NOMO-1 (cell line): ENCODE data around the gene EBP.
"Not testable (repeated sequence)": the region's sequence is repeated elsewhere in the genome, so short reads cannot be mapped to it uniquely, and the experiment has no call there.

Experiments used
- DNase-seq, 2 experiments: peaks; one replicate each; lab custom pipeline; 2025; ENCODE audit not compliant: unreplicated experiment in 2 of 2; lab: John Stamatoyannopoulos, UW

EBP gene

DNA sequence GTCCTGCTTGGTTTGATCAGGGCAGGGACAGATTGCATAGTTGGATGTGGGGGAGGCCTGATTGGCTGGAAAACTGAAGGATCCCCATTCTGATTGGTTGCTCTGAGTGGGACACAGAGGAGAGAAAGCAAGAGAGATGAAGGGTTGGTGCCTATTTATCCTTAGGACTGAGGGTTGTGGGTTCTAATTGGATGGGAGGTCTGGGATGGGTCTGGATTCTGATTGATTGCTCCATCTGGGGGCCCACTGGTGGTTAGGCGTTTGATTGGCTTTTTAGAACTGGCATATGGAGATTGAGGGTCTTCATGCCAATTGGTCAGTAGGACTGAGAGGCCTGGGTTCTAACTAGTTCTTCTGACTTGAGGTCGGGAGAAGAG is 644 bp upstream of the EBP start:
- DNase-seq: no peak

- DNase-seq: no peak
Measured at GRCh38 chrX:48522291-48522690, 683 bp downstream of the EBP start.

GRCh38 chrX:48523682-48524081 is 2.1 kb downstream of the EBP start:
- DNase-seq: no peak

- DNase-seq: not testable (repeated sequence)
Measured at GRCh38 chrX:48525853-48526252, 4.2 kb downstream of the EBP start.

DNA sequence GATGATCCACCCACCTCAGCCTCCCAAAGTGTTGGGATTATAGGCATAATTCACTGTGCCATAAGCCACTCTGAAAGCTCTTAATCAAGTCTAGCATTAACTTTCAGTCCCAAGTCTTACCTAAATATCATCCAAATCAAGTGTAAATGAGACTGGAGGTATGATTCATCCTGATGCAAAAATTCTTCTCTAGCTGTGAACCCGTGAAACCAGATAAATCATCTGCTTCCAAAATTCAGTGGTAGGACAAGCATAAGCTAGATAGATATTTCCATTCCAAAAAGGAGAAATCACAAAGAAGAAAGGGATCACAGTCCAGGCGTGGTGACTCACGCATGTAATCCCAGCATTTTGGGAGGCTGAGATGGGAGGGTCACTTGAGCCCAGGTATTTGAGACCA is 9.1 kb downstream of the EBP start:
- no peak for DNase-seq

DNA sequence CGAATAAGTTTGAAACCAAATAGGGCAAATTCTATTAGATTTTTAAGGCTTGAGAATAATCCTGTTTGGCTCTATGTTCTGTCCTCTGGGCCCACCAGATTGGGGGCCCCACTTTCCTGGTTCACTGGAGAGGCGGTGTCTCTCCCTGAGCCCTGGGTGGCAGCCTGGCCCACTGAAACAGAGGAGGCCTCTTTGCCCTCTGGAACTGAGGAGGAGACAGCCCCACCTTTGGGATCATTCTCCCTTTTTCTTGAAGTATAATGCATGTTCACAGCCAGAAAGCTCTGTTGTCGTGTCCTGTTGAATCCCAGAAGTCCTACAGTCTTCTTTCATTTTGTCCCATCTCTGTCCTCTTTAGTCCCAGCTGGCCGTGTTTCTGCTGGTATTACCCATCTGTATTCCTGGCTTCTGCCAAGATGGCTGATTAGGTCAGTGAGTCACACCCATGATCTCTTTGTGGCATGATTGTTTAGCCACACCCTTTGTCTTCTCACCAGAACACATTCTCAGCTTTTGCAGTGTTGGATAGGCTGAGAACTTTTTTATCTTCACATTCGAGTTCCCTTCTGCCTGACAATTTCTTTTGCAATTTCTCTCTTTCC is 9.9 kb downstream of the EBP start:
- no peak for DNase-seq

DNA sequence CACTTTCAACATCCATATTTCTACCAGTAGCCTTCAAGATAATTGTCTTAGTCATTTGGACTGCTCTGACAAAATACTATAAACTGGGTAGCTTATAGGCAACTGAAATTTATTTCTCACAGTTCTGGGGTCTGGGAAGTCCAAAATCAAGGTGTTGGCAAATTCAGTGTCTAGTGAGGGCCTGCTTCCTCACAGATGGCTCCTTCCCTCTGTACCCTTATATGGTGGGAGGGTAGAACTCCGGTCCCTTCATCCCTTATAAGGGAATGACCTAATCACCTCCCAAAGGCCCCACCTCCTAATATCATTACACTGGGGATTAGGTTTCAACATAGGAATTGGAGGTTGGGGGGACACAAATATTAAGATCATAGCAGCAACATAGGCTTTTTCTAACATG is 10.6 kb downstream of the EBP start:
- no peak for DNase-seq

DNA sequence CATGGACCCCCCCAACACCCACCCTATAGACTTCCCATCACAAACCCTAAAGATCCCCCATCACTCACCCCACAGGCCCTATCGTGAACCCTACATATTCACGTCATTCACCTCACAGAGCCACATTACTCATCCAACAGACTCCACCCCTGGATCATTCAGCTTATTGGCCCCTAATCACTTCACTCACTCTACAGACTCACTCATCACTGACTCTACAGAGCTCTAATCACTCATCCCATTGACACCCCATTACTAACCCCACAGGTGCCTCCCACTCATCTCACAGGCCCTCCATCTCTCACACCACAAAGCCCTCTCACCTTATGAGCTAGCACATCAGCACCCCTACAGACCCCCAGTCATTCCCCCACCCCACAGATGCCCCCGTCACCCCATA is 11.6 kb downstream of the EBP start:
- DNase-seq: no peak

DNA sequence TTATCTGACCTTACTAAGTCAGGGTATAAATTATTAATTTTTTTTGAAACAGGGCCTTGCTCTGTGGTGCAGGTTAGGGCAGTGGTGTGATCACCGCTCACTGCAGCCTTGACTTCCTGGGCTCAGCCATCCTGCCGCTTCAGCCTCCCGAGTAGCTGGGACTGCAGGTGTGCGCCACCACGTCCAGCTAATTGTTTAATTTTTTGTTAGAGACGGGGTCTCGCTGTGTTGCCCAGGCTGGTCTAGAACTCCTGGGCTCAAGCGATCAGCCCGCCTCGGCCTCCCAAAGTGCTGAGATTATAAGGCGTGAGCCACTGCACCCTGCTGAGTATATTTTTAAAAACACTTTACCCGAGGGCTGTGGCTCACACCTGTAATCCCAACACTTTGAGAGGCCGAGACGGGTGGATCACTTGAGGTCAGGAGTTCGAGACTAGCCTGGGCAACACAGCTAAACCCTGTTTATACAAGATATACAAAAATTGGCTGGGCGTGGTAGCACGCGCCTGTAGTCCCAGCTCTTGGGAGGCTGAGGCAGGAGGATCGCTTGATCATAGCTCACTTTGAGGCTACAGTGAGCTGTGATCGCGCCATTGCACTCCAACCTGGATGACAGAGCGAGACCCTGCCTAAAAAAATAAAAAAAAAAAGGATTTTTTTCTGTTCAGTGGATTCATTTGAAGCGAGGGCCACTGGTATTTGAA is 17.2 kb downstream of the EBP start:
- DNase-seq: no peak

- peak; percentile 93 to 94 for DNase-seq
Measured at GRCh38 chrX:48539345-48540027, 17.9 kb downstream of the EBP start, which contains the start of gene TBC1D25. Gene TBC1D25 (plus strand): TSS chrX:48539714. CDS start chrX:48539798, 84 bp downstream.

- no peak for DNase-seq
Measured at GRCh38 chrX:48540028-48540375, 18.4 kb downstream of the EBP start.

GRCh38 chrX:48540480-48540879 is 18.9 kb downstream of the EBP start:
- DNase-seq: no peak

DNA sequence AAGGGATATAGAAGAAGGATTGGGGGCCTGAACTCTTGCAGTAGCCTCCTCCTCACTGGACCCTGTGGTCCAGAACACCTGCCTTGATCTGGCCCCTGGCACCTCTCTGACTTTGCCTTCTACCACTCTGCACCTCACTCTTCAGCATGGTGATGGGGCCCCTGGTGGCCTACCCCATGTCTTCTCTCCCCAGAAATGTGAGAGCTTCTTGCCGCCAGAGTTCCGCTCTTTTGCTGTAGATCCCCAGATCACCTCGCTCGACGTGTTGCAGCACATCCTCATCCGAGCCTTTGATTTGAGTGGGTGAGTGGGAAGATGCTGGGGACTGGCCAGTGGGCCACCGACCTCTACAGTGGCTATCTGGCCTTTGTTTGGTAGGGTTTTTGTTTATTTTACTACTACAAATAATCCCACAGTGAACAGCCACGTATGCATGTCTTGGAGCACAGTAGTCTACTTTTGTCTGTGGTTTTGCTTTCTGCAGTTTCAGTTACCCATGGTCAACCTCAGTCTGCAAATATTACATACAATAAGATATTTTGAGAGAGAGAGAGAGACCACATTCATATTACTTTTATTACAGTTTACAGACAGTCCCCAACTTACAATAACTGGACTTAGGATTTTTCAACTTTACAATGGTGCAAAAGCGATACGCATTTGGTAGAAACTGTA is 19.7 kb downstream of the EBP start:
- no peak for DNase-seq

DNA sequence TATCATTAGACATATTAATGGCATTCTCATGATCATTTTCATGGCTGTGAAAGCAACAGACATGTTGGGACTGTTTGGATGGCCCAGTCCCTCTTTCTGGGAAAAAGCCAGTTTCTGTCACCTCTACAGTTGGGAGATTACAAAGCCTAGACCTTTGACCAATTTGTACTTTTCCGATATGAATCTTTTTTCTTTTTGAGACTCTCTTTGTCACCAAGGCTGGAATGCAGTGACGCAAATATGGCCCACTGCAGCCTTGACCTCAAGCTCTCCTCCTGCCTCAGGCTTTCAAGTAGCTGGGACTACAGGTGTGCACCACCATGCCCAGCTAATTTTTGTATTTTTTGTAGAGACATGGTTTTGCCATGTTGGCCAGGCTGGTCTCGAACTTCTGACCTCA is 27.3 kb downstream of the EBP start:
- DNase-seq: no peak

DNA sequence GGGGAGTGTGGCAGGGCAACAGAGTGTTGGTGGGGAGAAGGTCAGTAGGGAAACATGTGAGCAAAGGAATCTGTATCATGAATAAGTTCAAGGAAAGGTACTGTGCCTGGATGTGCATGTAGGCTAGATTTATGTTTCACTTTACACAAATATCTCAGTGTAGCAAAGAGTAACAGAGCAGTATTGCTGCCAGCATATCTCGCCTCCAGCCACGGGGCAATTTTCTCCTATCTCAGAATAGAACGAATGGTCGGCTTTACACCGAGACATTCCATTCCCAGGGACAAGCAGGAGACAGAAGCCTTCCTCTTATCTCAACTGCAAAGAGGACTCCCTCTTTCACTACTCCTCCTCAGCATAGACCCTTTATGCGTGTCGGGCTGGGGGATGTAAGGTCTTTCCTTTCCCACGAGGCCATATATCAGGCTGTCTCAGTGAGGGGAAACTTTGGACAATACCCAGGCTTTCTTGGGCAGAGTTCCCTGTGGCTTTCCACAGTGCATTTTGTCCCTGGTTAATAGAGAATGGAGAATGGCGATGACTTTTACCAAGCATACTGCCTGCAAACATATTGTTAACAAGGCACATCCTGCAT is 34.2 kb downstream of the EBP start:
- not testable (repeated sequence) for DNase-seq

DNA sequence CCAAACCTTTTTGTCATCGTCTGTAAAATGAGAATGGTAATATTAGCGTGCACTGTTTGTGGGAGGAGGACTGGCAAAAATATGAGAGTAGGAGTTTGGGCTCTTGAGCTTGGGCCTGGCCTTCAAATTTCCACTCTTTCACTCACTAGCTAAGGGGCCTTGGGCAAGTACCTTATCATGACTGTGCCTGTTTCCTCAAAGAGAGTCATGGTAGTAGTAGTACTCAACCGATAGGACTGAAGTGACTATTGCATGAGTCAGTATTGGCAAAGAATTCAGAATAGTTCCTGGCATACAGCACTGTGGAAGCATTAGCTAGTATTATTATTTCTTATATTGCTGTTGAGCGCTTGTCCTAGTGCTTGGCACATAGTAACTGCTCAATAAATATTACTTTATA is 36.7 kb downstream of the EBP start:
- DNase-seq: no peak

DNA sequence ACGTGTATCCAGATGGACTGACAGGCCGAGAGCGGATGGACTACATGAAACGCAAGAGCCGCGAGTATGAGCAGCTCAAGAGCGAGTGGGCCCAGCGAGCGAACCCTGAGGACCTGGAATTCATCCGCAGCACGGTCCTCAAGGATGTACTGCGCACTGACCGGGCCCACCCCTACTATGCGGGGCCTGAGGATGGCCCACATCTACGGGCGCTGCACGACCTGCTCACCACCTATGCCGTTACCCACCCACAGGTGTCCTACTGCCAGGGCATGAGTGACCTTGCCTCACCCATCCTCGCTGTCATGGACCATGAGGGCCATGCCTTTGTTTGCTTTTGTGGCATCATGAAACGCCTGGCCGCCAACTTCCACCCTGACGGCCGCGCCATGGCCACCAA is 38.0 kb downstream of the EBP start:
- no peak for DNase-seq

DNA sequence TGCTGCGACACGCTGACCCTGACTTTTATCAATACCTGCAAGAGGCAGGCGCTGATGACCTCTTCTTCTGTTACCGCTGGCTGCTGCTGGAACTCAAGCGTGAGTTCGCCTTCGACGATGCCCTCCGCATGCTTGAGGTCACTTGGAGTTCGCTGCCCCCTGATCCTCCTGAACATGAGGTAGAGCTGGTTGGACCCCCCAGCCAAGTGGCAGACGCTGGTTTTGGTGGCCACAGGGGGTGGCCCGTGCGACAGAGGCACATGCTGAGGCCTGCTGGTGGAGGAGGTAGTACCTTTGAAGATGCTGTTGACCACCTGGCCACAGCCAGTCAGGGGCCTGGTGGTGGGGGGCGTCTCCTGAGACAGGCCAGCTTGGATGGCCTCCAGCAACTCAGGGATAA is 38.4 kb downstream of the EBP start:
- no peak for DNase-seq

DNA sequence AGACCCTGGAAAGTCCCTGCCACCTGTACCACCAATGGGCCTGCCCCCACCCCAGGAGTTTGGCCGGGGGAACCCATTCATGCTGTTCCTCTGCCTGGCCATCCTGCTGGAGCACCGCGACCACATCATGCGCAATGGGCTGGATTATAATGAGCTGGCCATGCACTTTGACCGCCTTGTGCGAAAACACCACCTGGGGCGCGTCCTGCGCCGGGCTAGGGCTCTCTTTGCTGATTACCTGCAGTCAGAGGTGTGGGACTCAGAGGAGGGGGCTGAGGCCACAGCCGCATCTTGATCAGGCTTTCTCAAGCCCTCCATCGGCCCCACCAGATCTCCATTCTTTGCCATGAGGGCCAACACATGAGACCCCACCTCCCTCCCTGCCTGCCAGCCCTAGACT is 39.1 kb downstream of the EBP start:
- no peak for DNase-seq

- peak in 1 of 2 experiments; percentile 25 for DNase-seq
Measured at GRCh38 chrX:48569958-48570357, 48.4 kb downstream of the EBP start.

- DNase-seq: no peak
Measured at GRCh38 chrX:48573690-48574269, 52.2 kb downstream of the EBP start.
